Activated CD4-positive, alpha-beta T cell treated with anti-CD3 and anti-CD28 coated beads, Interleukin-2, amount 50 U/mL, for 48 hours (primary cell): ENCODE data around the gene HINT1.
"Not testable (repeated sequence)": the region's sequence is repeated elsewhere in the genome, so short reads cannot be mapped to it uniquely, and the experiment has no call there.

ENCODE experiments used
- DNase-seq, 2 experiments: peaks; one replicate each; pipeline ENCODE4 v3.0.0-alpha.2; 2020

The HINT1 gene

GRCh38 chr5:131165119-131165727 is at the start of gene HINT1:
TSS of gene HINT1 (minus strand) at chr5:131165256. CDS start at chr5:131165205, 51 bp downstream.
- DNase-seq: peak; percentile 91 to 93

GRCh38 chr5:131214609-131215227 is 49.7 kb upstream of the HINT1 start:
- DNase-seq: no peak

- no peak for DNase-seq
Observed at GRCh38 chr5:131212471-131213021, 47.5 kb upstream of the HINT1 start.

- no peak for DNase-seq
Observed at GRCh38 chr5:131211669-131212068, 46.6 kb upstream of the HINT1 start.

- no peak for DNase-seq
Observed at GRCh38 chr5:131210151-131210510, 45.1 kb upstream of the HINT1 start.

- peak; percentile 26 to 47 for DNase-seq
Observed at GRCh38 chr5:131209506-131210150, 44.6 kb upstream of the HINT1 start.

GRCh38 chr5:131209175-131209505 is 44.1 kb upstream of the HINT1 start:
- DNase-seq: peak in 1 of 2 experiments; percentile 13

- no peak for DNase-seq
Observed at GRCh38 chr5:131206772-131207171, 41.7 kb upstream of the HINT1 start.

GRCh38 chr5:131206061-131206460 is 41.0 kb upstream of the HINT1 start:
- DNase-seq: no peak

- no peak for DNase-seq
Observed at GRCh38 chr5:131204964-131205363, 39.9 kb upstream of the HINT1 start.

GRCh38 chr5:131200560-131200959 is 35.5 kb upstream of the HINT1 start:
- no peak for DNase-seq

- no peak for DNase-seq
Observed at GRCh38 chr5:131198625-131199024, 33.6 kb upstream of the HINT1 start.

GRCh38 chr5:131196331-131196730 is 31.3 kb upstream of the HINT1 start:
- no peak for DNase-seq

- no peak for DNase-seq
Observed at GRCh38 chr5:131195696-131196095, 30.6 kb upstream of the HINT1 start.

GRCh38 chr5:131194725-131195124 is 29.7 kb upstream of the HINT1 start:
- no peak for DNase-seq

GRCh38 chr5:131193897-131194296 is 28.8 kb upstream of the HINT1 start:
- DNase-seq: not testable (repeated sequence)

GRCh38 chr5:131193106-131193505 is 28.1 kb upstream of the HINT1 start:
- DNase-seq: no peak

GRCh38 chr5:131186561-131187256 is 21.7 kb upstream of the HINT1 start:
- DNase-seq: no peak

- no peak for DNase-seq
Observed at GRCh38 chr5:131185523-131186104, 20.6 kb upstream of the HINT1 start.

- DNase-seq: no peak
Observed at GRCh38 chr5:131182839-131183238, 17.8 kb upstream of the HINT1 start.

GRCh38 chr5:131180407-131180806 is 15.4 kb upstream of the HINT1 start:
- no peak for DNase-seq

- peak; percentile 22 to 38 for DNase-seq
Observed at GRCh38 chr5:131171276-131171810, 6.3 kb upstream of the HINT1 start.
